ENCODE results near the gene DNAL1.

Gene DNAL1

GRCh38 chr14:73749706-73750530 is 105.1 kb downstream of the DNAL1 start:
- Histone ChIP-seq H3K27ac (peak overlapping the region; percentile 95 to 96), H3K9me3 (no peaks in the 10 kb centered on the region), H3K4me1 (peaks cover 14 to 100% (median 96%) of the 10 kb centered on the region in 4 donors), H3K27me3 (no peaks in the 10 kb centered on the region), H3K4me3 (no peak overlapping the region), H3K36me3 (peaks cover 0 to 4% (median 0%) of the 10 kb centered on the region in 3 donors)
- no peak for TF ChIP-seq CTCF (IDR thresholded peaks at IDR 0.05)
- intact Hi-C loops (cut with DNase I; ENCODE audit: low total_unique reads) = loop anchor here (10.0 kb wide), 1 partner anchor 75 kb away; no protein-coding TSS in a partner anchor
- no peak for DNase-seq

GRCh38 chr14:73750531-73750901 is 105.7 kb downstream of the DNAL1 start:
- H3K9me3 ChIP-seq = no peaks in the 10 kb centered on the region
- peaks cover 0 to 4% (median 0%) of the 10 kb centered on the region in 3 donors for H3K36me3 ChIP-seq
- no peak for DNase-seq
- H3K4me1 ChIP-seq = peaks cover 8 to 100% (median 96%) of the 10 kb centered on the region in 4 donors
- intact Hi-C loops (cut with DNase I; ENCODE audit: low total_unique reads) = loop anchor here (10.0 kb wide), 1 partner anchor 74 kb away; no protein-coding TSS in a partner anchor
- TF ChIP-seq CTCF (IDR thresholded peaks at IDR 0.05) = no peak
- H3K27me3 ChIP-seq = no peaks in the 10 kb centered on the region
- no peak overlapping the region for H3K4me3 ChIP-seq
- peak overlapping the region; percentile 95 to 96 for H3K27ac ChIP-seq

- Histone ChIP-seq H3K27me3 (no peaks in the 10 kb centered on the region), H3K4me3 (no peak overlapping the region), H3K4me1 (peaks cover 2 to 100% (median 96%) of the 10 kb centered on the region in 4 donors), H3K9me3 (no peaks in the 10 kb centered on the region), H3K27ac (peak overlapping the region; percentile 95 to 96), H3K36me3 (peaks cover 0 to 4% (median 0%) of the 10 kb centered on the region in 3 donors)
- no peak for DNase-seq
- no peak for TF ChIP-seq CTCF (IDR thresholded peaks at IDR 0.05)
- intact Hi-C loops (cut with DNase I; ENCODE audit: low total_unique reads) = loop anchor here (10.0 kb wide), 1 partner anchor 74 kb away; no protein-coding TSS in a partner anchor
These were observed 106.4 kb downstream of the DNAL1 start for GRCh38 chr14:73751157-73751691.

GRCh38 chr14:73752297-73752992 is 107.7 kb downstream of the DNAL1 start:
- H3K4me3 ChIP-seq = no peak overlapping the region
- intact Hi-C loops (cut with DNase I; ENCODE audit: low total_unique reads) = loop anchor here (10.0 kb wide), 1 partner anchor 72 kb away; no protein-coding TSS in a partner anchor
- DNase-seq = peak; percentile 66 to 85

More at GRCh38 chr14:73752297-73752992, 107.7 kb downstream of the DNAL1 start:
- H3K4me1 ChIP-seq = peaks cover 0 to 100% (median 95%) of the 10 kb centered on the region in 4 donors
- H3K27me3 ChIP-seq = no peaks in the 10 kb centered on the region
- H3K36me3 ChIP-seq = no peaks in the 10 kb centered on the region
- peak overlapping the region; percentile 95 to 96 for H3K27ac ChIP-seq
- TF ChIP-seq CTCF (IDR thresholded peaks at IDR 0.05) = peak; percentile 36 to 41
- H3K9me3 ChIP-seq = no peaks in the 10 kb centered on the region

Measured in tibial artery (tissue), 4 donors.